Aorta (tissue), 5 donors: ENCODE measurements around the gene C1orf198. TPM values are rescaled to one million over a fixed set of nuclear protein-coding genes. Genes with fewer than 3 reads are reported as not detected.
A peak's percentile ranks its signal among the peaks of the same experiment; 100 is the strongest.

Source experiments
- ATAC-seq: fragments of 200-7000 bp; cut with Tn5 transposase; one replicate; pipeline ENCODE4 v1.9.1; 2022; ENCODE audit warnings: moderate library complexity; ENCODE audit not compliant: low FRiP score
- DNase-seq, 2 donors: peaks; one replicate each; pipeline ENCODE4 v3.0.0-alpha.2; 2020
- H3K27ac ChIP-seq, 2 donors: one replicate each; pipeline ENCODE4 v1.5.1; 2013; ENCODE audit warnings: low read length in 2 of 2, mild to moderate bottlenecking in 2 of 2, moderate library complexity in 2 of 2, control low read depth in 1 of 2, inconsistent platforms in 1 of 2, low read depth in 1 of 2
- H3K27me3 ChIP-seq, 2 donors: one replicate each; pipeline ENCODE4 v1.6.1; 2013; ENCODE audit warnings: control low read depth in 1 of 2, low read length in 1 of 2, mild to moderate bottlenecking in 1 of 2, moderate library complexity in 1 of 2; ENCODE audit not compliant: insufficient read depth in 2 of 2, control insufficient read depth in 1 of 2
- H3K36me3 ChIP-seq, 2 donors: one replicate each; pipeline ENCODE4 v1.6.1; 2013; ENCODE audit warnings: control low read depth in 1 of 2, low read length in 1 of 2, mild to moderate bottlenecking in 1 of 2; ENCODE audit not compliant: insufficient read depth in 2 of 2, control insufficient read depth in 1 of 2
- H3K4me1 ChIP-seq, 2 donors: one replicate each; pipeline ENCODE4 v1.6.1; 2013; ENCODE audit warnings: low read length in 2 of 2, control low read depth in 1 of 2, mild to moderate bottlenecking in 1 of 2, moderate library complexity in 1 of 2; ENCODE audit not compliant: insufficient read depth in 2 of 2, control insufficient read depth in 1 of 2
- H3K4me3 ChIP-seq, 2 donors: one replicate each; pipeline ENCODE4 v1.5.1; 2013; ENCODE audit warnings: low read length in 2 of 2, control low read depth in 1 of 2, mild to moderate bottlenecking in 1 of 2
- H3K9me3 ChIP-seq: one replicate; pipeline ENCODE4 v1.6.1; 2013; ENCODE audit warnings: mild to moderate bottlenecking, low read length; ENCODE audit not compliant: control insufficient read depth
- WGBS, 2 donors: extraction: QIAGEN DNeasy Blood & Tissue Kit; methylation state at CpG; one replicate each; pipeline ENCODE4 v1.1.7; 2013; 5-methylcytosine and 5-hydroxymethylcytosine counted together
- intact Hi-C, 2 donors: fragments of 100-400 bp; cut with DNase I; formaldehyde crosslinking; loops; one replicate each; pipeline versions ENCODE4 v1.14.2 to v1.15.0; 2022
- polyA plus RNA-seq, 2 donors: library from polyadenylated mRNA; stranded (reverse); fragments of 200-250 nt; gene quantifications; one replicate each; pipeline ENCODE4 v1.2.3, GENCODE V29; 2013
- total RNA-seq, 2 donors: library from RNA; stranded (reverse); fragmentation: NEBNext Ultra II Directional; extraction: Animal tissue kit (Norgen Biotek cat#: 25700); gene quantifications; one replicate each; pipeline ENCODE4 v1.2.1, GENCODE V29; 2021
- donor health status: healthy with polysubstance abuse.
- donor health status: Bipolar disorder and iron deficiency.
- donor health status: DM: no; HTN: no; CAD: no.
- donor health status: DM: no; HTN: no; CAD: no.
- donor health status: DM: yes; HTN: yes; CAD: no.

The C1orf198 gene
- total and polyA plus RNA-seq, 4 donors = 61.2 to 172 (median 114) TPM

DNA sequence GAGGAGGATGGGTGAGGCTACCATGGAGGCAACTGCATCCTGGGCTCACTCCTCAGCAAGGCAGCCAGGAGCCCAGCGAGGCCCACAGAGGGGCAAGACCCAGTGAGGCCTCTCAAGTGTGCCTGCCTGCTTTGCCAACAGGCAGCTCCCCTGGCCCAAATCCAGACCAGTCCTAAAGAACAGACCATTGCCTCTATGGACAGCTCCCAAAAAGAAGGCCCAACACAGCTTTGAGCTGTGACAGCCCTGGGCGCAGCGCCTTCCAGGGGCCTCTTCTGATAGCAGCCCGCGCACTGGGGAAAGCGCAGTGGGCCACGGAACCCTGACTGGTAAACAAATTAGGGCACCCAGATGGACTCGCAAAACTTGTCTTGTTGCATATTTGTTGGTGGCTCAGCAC, 25.5 kb downstream of the C1orf198 start:
- WGBS, 2 donors = 85 to 88% methylated on average over 8 of the region's 8 CpGs
- H3K9me3 ChIP-seq = no peaks in the 10 kb centered on the region
- H3K36me3 ChIP-seq = peaks cover 0 to 10% of the 10 kb centered on the region in 2 donors
- H3K4me1 ChIP-seq = peaks cover 0 to 3% of the 10 kb centered on the region in 2 donors
- DNase-seq = no peak
- H3K27me3 ChIP-seq = no peaks in the 10 kb centered on the region
- ATAC-seq = peak; percentile 16
- H3K4me3 ChIP-seq = no peak overlapping the region
- no peak overlapping the region for H3K27ac ChIP-seq
- intact Hi-C loops = no loop called here

DNA sequence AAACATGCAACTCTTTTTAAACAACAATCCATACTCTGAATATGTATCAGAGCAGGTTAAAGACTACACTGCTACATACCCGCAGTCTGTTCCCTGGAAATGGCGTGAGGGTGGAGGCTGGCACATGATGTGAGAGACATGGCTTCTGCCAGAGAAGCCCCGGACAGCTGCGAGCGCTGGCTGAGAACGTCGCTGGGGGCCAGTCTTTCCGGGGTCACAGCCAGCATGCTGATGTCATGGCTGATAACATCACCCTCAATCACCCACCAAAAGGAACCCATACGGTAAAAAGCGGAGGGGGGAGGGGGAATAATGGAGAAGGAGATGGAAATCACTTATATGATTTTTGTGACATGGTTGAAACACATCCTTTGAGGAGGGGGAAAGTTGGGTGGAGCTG, 29.1 kb downstream of the C1orf198 start:
- WGBS, 2 donors = 29 to 39% methylated on average over 10 of the region's 10 CpGs
- H3K27ac ChIP-seq = peak overlapping the region in 1 of 2 donors; percentile 21

DNA sequence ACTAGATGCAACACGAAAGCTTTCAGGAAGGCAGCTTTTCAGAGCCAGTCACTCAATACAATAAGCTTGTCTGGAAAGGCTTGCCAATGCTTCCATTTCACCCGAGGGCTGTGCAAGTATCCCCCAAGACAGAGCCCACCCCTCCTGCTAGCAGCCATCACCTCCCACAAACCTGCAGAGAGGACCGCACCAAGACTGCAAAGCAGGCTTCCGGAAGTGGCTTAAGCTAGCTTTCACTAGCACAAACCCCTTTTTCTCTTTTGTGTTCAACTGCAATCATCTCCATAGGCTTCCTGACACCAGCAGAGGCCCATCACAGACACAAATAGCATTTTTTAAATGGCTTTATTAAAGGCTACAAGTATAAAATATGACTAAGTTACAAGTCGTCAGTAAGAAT, 31.5 kb downstream of the C1orf198 start:
- intact Hi-C loops = no loop called here
- Histone ChIP-seq H3K9me3 (no peaks in the 10 kb centered on the region), H3K27me3 (no peaks in the 10 kb centered on the region), H3K27ac (no peak overlapping the region), H3K4me1 (peaks cover 1 to 2% of the 10 kb centered on the region in 2 donors), H3K4me3 (no peak overlapping the region), H3K36me3 (peaks cover 0 to 6% of the 10 kb centered on the region in 2 donors)
- WGBS, 2 donors = 83 to 88% methylated on average over 5 of the region's 5 CpGs
- ATAC-seq (no peak), DNase-seq (no peak)

More for the DNA sequence above, 29.1 kb downstream of the C1orf198 start:
- Histone ChIP-seq H3K4me3 (no peak overlapping the region), H3K4me1 (peaks cover 0 to 2% of the 10 kb centered on the region in 2 donors), H3K27me3 (no peaks in the 10 kb centered on the region), H3K9me3 (no peaks in the 10 kb centered on the region), H3K36me3 (peaks cover 0 to 9% of the 10 kb centered on the region in 2 donors)
- DNase-seq (no peak), ATAC-seq (no peak)
- intact Hi-C loops = no loop called here

DNA sequence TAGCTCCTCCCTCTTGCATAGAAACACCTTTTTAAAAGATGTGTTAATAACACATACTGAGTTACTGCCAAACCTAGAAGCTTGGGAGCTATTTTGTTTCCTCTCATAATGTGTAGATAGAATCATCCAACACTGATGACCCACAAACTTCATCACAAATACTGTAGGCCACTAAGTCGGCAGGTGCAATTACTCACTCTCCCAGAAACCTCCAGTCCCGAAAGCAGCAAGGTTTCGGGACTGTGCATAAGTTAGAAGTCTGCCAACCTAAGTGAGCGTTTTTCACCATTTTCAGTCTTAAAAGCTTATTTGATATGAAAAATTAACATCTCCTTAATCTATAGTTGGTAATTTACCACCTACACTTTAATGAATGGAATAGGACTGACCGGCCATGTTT, 32.0 kb downstream of the C1orf198 start:
- 95 to 97% methylated on average over 5 of the region's 5 CpGs for WGBS, 2 donors
- Histone ChIP-seq H3K4me1 (peaks cover 2 to 5% of the 10 kb centered on the region in 2 donors), H3K4me3 (no peak overlapping the region), H3K36me3 (peaks cover 0 to 6% of the 10 kb centered on the region in 2 donors), H3K9me3 (no peaks in the 10 kb centered on the region), H3K27ac (no peak overlapping the region), H3K27me3 (no peaks in the 10 kb centered on the region)
- ATAC-seq (no peak), DNase-seq (no peak)
- intact Hi-C loops = no loop called here

DNA sequence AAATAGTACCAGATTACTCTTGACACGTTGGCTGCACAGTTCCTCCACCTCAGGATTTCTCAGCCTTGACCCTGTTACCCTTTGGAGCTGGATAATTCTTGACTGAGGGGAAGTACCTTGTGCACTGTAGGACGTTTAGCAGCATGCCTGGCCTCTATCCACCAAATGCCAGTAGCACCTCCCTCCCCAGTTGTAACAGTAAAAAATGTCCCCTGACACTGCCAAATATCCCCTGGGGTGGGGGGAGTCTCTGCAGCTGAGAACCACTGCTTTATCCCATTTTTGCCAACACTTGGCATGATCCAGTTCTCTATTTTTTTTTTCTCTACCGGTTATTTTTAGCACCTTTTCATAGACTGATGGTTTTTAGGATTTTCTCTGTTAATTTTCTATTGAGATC, 34.0 kb downstream of the C1orf198 start:
- Histone ChIP-seq H3K9me3 (no peaks in the 10 kb centered on the region), H3K36me3 (peaks cover 0 to 3% of the 10 kb centered on the region in 2 donors), H3K27ac (no peak overlapping the region), H3K27me3 (no peaks in the 10 kb centered on the region), H3K4me1 (peaks cover 0 to 5% of the 10 kb centered on the region in 2 donors), H3K4me3 (no peak overlapping the region)
- 4 to 5% methylated on average over 3 of the region's 3 CpGs for WGBS, 2 donors
- peak; percentile 54 for ATAC-seq
- no peak for DNase-seq
- intact Hi-C loops = no loop called here

DNA sequence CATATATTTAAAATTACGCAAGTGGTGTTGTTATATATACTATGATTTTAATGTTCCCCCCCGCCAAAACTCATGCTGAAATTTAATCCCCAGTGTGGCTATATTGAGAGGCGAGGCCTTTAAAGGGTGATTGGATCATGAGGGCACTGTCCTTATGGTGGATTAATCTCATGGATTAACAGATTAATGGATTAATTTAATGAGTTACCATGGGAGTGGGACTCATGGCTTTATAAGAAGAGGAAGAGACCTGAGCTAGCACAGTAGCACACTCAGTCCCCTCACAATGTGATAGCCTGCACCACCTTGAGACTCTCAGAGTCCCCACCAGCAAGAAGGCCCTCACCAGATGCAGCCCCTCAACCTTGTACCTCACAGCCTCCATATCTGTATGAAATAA, 34.8 kb downstream of the C1orf198 start:
- intact Hi-C loops = no loop called here
- DNase-seq (no peak), ATAC-seq (no peak)
- Histone ChIP-seq H3K36me3 (peaks cover 0 to 1% of the 10 kb centered on the region in 2 donors), H3K27me3 (no peaks in the 10 kb centered on the region), H3K9me3 (no peaks in the 10 kb centered on the region), H3K4me3 (no peak overlapping the region), H3K4me1 (peaks cover 0 to 5% of the 10 kb centered on the region in 2 donors), H3K27ac (no peak overlapping the region)
- WGBS, 2 donors = 81 to 96% methylated on average over 3 of the region's 3 CpGs

DNA sequence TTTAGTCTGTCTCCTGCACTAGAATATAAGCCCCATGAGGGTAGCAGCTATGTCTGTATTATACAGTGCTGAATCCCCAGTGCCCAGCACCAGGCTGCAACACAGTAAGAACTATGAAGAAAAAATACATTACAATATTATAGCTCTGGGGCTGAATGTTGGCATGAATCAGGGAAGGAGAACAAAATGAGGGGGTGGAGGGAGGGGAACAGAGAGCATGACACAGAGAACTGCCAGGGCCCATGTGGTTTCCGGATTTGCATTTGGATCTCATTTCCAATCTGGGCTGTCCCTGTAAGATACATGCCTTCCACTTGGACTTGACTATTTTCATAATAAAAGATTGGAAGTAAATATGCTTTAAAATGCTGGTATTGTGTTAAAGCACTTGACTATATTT, 35.8 kb downstream of the C1orf198 start:
- Histone ChIP-seq H3K27ac (peak overlapping the region in 1 of 2 donors; percentile 16), H3K36me3 (no peaks in the 10 kb centered on the region), H3K4me1 (peaks cover 3 to 5% of the 10 kb centered on the region in 2 donors), H3K9me3 (no peaks in the 10 kb centered on the region), H3K27me3 (no peaks in the 10 kb centered on the region), H3K4me3 (no peak overlapping the region)
- intact Hi-C loops = no loop called here
- ATAC-seq = no peak
- no peak for DNase-seq
- WGBS, 2 donors = 0 to 6% methylated on average over 1 of the region's 1 CpG

DNA sequence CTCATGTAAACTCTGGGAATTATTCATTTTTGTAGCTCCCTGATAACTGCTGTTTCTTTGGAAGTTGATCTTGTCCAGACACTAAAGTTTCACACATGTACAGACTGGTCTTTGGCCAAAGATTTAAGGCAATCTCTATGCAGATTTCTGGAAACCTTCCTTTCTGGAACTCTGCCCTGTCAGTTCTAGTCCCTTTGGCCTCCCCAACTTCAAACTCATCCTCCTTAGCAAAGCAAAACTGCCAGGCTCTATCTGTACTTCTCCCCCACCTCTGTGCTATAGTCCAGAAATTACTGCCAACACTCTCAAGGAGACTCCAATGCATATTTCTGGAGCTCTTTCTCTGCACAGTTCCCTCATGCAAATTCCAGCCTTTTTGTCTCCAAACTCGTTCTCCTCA, 36.5 kb downstream of the C1orf198 start:
- Histone ChIP-seq H3K4me3 (no peak overlapping the region), H3K9me3 (no peaks in the 10 kb centered on the region), H3K27me3 (no peaks in the 10 kb centered on the region), H3K27ac (no peak overlapping the region), H3K4me1 (peaks cover 3 to 5% of the 10 kb centered on the region in 2 donors), H3K36me3 (no peaks in the 10 kb centered on the region)
- intact Hi-C loops = no loop called here
- DNase-seq (no peak), ATAC-seq (no peak)
- WGBS, 2 donors = 0 to 6% methylated on average over 1 of the region's 1 CpG

DNA sequence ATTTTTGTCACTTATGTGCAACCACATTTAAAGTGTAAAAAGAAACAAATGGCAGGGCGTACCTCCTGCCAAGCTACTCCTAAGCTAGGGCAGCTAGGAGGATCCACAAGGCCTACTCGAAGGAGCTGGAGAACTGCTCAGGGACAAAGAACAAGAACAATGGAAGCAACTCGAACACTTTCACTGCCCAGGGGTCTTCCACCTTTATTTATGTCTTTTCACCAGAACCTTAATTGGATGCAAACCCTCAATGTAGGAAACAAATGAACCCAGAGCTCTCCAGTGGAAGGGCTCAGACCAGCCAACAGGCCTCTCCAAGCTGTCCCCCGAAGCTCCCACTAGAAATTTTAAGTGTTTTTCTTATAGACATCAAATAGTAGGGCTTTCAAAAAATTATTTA, 39.9 kb downstream of the C1orf198 start:
- Histone ChIP-seq H3K4me3 (no peak overlapping the region), H3K4me1 (peaks cover 5 to 6% of the 10 kb centered on the region in 2 donors), H3K36me3 (no peaks in the 10 kb centered on the region), H3K9me3 (no peaks in the 10 kb centered on the region), H3K27ac (peak overlapping the region in 1 of 2 donors; percentile 88), H3K27me3 (no peaks in the 10 kb centered on the region)
- intact Hi-C loops = loop anchor here in 1 of 2 donors (5.0 kb wide), 1 partner anchor 39 kb away; the partner anchor contains the start of gene C1orf198
- DNase-seq (no peak), ATAC-seq (no peak)
- WGBS, 2 donors = 85 to 91% methylated on average over 4 of the region's 4 CpGs
